Measurements from ENCODE around the gene FGFR1OP2. TPM values are rescaled to one million over a fixed set of nuclear protein-coding genes. Genes with fewer than 3 reads are reported as not detected.

FGFR1OP2 gene
- total and polyA plus RNA-seq, 4 donors: 11.9 to 76.0 (median 27.6) TPM

DNA sequence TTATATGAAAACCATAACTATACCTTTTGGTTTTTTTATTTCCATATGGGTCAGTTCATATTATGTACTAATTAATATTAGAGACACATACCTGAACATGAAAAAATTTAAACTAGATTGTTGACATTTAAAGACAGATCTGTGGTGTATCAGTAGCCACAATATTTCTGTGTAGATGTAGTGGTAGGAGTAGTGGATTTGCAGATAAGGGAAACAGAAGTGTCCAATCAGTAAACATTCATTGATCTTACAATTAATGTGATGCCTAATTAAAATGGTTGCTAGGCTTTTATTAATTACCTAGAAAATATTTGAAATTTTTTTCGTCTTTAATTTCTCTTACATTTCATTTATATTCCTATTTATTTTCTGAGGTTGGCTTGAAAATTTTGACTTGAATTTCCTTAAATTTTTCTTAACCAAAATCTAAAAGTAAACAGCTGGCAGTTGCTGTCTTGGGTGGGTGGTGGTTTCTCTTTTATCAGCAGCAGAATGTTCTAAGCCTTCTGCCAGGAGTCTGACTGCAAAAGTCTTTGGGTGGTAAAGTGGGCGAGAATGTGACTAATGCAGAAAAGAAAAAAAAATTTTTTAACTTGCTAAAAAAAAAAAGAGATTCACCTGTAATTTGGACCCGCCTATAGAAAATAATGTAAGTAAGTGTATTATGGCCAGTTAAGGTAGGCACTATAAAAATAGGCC is 2.4 kb downstream of the FGFR1OP2 start:
- H3K4me1 ChIP-seq (ENCODE audit: control insufficient read depth in 4 of 4, insufficient read depth in 4 of 4, low read length in 3 of 4): peaks cover 9 to 32% (median 14%) of the 10 kb centered on the region in 4 donors
- TF ChIP-seq, protein P1, sequence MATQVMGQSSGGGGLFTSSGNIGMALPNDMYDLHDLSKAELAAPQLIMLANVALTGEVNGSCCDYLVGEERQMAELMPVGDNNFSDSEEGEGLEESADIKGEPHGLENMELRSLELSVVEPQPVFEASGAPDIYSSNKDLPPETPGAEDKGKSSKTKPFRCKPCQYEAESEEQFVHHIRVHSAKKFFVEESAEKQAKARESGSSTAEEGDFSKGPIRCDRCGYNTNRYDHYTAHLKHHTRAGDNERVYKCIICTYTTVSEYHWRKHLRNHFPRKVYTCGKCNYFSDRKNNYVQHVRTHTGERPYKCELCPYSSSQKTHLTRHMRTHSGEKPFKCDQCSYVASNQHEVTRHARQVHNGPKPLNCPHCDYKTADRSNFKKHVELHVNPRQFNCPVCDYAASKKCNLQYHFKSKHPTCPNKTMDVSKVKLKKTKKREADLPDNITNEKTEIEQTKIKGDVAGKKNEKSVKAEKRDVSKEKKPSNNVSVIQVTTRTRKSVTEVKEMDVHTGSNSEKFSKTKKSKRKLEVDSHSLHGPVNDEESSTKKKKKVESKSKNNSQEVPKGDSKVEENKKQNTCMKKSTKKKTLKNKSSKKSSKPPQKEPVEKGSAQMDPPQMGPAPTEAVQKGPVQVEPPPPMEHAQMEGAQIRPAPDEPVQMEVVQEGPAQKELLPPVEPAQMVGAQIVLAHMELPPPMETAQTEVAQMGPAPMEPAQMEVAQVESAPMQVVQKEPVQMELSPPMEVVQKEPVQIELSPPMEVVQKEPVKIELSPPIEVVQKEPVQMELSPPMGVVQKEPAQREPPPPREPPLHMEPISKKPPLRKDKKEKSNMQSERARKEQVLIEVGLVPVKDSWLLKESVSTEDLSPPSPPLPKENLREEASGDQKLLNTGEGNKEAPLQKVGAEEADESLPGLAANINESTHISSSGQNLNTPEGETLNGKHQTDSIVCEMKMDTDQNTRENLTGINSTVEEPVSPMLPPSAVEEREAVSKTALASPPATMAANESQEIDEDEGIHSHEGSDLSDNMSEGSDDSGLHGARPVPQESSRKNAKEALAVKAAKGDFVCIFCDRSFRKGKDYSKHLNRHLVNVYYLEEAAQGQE (IDR thresholded peaks at IDR 0.05): no peak
- TF ChIP-seq RXRA (IDR thresholded peaks at IDR 0.05) (no peak), EGR1 (IDR thresholded peaks at IDR 0.05; ENCODE audit: low read depth in 2 of 2) (no peak), NR2F2 (IDR thresholded peaks at IDR 0.05) (no peak), FOXA2 (IDR thresholded peaks at IDR 0.05) (no peak), TAF1 (conservative IDR thresholded peaks at IDR 0.05) (no peak), HNF4G (IDR thresholded peaks at IDR 0.05) (no peak)
- TF ChIP-seq, protein P2, sequence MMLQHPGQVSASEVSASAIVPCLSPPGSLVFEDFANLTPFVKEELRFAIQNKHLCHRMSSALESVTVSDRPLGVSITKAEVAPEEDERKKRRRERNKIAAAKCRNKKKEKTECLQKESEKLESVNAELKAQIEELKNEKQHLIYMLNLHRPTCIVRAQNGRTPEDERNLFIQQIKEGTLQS (IDR thresholded peaks at IDR 0.05): no peak
- TF ChIP-seq, protein P3, sequence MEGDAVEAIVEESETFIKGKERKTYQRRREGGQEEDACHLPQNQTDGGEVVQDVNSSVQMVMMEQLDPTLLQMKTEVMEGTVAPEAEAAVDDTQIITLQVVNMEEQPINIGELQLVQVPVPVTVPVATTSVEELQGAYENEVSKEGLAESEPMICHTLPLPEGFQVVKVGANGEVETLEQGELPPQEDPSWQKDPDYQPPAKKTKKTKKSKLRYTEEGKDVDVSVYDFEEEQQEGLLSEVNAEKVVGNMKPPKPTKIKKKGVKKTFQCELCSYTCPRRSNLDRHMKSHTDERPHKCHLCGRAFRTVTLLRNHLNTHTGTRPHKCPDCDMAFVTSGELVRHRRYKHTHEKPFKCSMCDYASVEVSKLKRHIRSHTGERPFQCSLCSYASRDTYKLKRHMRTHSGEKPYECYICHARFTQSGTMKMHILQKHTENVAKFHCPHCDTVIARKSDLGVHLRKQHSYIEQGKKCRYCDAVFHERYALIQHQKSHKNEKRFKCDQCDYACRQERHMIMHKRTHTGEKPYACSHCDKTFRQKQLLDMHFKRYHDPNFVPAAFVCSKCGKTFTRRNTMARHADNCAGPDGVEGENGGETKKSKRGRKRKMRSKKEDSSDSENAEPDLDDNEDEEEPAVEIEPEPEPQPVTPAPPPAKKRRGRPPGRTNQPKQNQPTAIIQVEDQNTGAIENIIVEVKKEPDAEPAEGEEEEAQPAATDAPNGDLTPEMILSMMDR (IDR thresholded peaks at IDR 0.05; ENCODE audit: low read depth, low read length, missing input control): no peak
- 75% methylated on average over 3 of the region's 3 CpGs for WGBS
- H3K9ac ChIP-seq (ENCODE audit: low read depth in 1 of 2, low read length in 2 of 2): peak overlapping the region; percentile 24 to 51
- no peaks in the 10 kb centered on the region for H3K36me3 ChIP-seq (ENCODE audit: control insufficient read depth in 4 of 4, insufficient read depth in 3 of 4, low read depth in 1 of 4, low read length in 3 of 4)
- no peaks in the 10 kb centered on the region for H3K27me3 ChIP-seq (ENCODE audit: control insufficient read depth in 4 of 4, insufficient read depth in 4 of 4, low read length in 3 of 4)
- DNase-seq (ENCODE audit: low spot score): no peak
- no peaks in the 10 kb centered on the region for H3K9me3 ChIP-seq (ENCODE audit: control insufficient read depth in 4 of 4, low read length in 3 of 4)
- no peak overlapping the region for H3K27ac ChIP-seq (ENCODE audit: low read depth in 1 of 2, low read length in 2 of 2)
- H3K4me3 ChIP-seq (ENCODE audit: low read depth in 1 of 3, low read length in 3 of 3): no peak overlapping the region

DNA sequence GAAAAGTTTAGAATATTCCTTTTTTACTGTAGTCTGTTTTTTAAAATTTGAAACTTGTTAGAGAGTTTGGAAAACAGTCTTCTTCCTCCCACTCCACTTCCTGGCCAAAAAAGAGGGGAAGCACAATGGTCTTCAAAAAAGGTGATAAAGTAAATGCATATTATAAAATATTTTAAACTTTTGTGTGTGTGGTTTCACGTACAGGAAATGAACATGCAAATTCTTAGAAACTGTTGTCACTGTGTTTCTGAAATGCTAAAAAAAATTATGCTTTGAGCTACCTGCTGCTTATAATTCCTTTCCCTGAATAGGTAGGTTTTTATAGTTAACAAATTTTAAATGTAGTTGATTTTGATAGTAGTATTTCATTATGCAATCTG is 2.9 kb downstream of the FGFR1OP2 start:
- H3K9me3 ChIP-seq (ENCODE audit: control insufficient read depth in 4 of 4, low read length in 3 of 4): no peaks in the 10 kb centered on the region
- no peak overlapping the region for H3K4me3 ChIP-seq (ENCODE audit: low read depth in 1 of 3, low read length in 3 of 3)
- H3K4me1 ChIP-seq (ENCODE audit: control insufficient read depth in 4 of 4, insufficient read depth in 4 of 4, low read length in 3 of 4): peaks cover 8 to 27% (median 12%) of the 10 kb centered on the region in 4 donors
- H3K36me3 ChIP-seq (ENCODE audit: control insufficient read depth in 4 of 4, insufficient read depth in 3 of 4, low read depth in 1 of 4, low read length in 3 of 4): no peaks in the 10 kb centered on the region
- no peak for DNase-seq (ENCODE audit: low spot score)
- peak overlapping the region in 1 of 2 donors; percentile 51 for H3K9ac ChIP-seq (ENCODE audit: low read depth in 1 of 2, low read length in 2 of 2)
- no peak overlapping the region for H3K27ac ChIP-seq (ENCODE audit: low read depth in 1 of 2, low read length in 2 of 2)
- no peaks in the 10 kb centered on the region for H3K27me3 ChIP-seq (ENCODE audit: control insufficient read depth in 4 of 4, insufficient read depth in 4 of 4, low read length in 3 of 4)
- WGBS: 65% methylated on average over 1 of the region's 1 CpG
- TF ChIP-seq GABPA (IDR thresholded peaks at IDR 0.05 in 1 of 2, conservative IDR thresholded peaks at IDR 0.05 in 1 of 2) (no peak), JUND (IDR thresholded peaks at IDR 0.05) (no peak), RXRA (IDR thresholded peaks at IDR 0.05) (no peak), EGR1 (IDR thresholded peaks at IDR 0.05; ENCODE audit: low read depth in 2 of 2) (no peak), FOXA1 (IDR thresholded peaks at IDR 0.05) (no peak), RAD21 (IDR thresholded peaks at IDR 0.05) (no peak), HNF4A (conservative IDR thresholded peaks at IDR 0.05) (no peak), HNF4G (IDR thresholded peaks at IDR 0.05) (no peak), FOXA2 (IDR thresholded peaks at IDR 0.05) (no peak), SP1 (IDR thresholded peaks at IDR 0.05) (no peak), TAF1 (conservative IDR thresholded peaks at IDR 0.05) (no peak)
- TF ChIP-seq, protein P4, sequence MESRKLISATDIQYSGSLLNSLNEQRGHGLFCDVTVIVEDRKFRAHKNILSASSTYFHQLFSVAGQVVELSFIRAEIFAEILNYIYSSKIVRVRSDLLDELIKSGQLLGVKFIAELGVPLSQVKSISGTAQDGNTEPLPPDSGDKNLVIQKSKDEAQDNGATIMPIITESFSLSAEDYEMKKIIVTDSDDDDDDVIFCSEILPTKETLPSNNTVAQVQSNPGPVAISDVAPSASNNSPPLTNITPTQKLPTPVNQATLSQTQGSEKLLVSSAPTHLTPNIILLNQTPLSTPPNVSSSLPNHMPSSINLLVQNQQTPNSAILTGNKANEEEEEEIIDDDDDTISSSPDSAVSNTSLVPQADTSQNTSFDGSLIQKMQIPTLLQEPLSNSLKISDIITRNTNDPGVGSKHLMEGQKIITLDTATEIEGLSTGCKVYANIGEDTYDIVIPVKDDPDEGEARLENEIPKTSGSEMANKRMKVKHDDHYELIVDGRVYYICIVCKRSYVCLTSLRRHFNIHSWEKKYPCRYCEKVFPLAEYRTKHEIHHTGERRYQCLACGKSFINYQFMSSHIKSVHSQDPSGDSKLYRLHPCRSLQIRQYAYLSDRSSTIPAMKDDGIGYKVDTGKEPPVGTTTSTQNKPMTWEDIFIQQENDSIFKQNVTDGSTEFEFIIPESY (IDR thresholded peaks at IDR 0.05): no peak
- TF ChIP-seq, protein P1 (IDR thresholded peaks at IDR 0.05): no peak
- TF ChIP-seq, protein P5, sequence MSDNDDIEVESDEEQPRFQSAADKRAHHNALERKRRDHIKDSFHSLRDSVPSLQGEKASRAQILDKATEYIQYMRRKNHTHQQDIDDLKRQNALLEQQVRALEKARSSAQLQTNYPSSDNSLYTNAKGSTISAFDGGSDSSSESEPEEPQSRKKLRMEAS (IDR thresholded peaks at IDR 0.05): no peak
- TF ChIP-seq, protein P3 (IDR thresholded peaks at IDR 0.05; ENCODE audit: low read depth, low read length, missing input control): no peak

Data from liver (tissue), 9 donors.